ENCODE measurements around the gene B3GNT5. TPM values are rescaled to one million over a fixed set of nuclear protein-coding genes. Genes with fewer than 3 reads are reported as not detected.

The B3GNT5 gene
- total and polyA plus RNA-seq, 2 donors (not counting 1 experiment from before 2014, with no cell fraction given) = 0.07 to 0.37 TPM

- peak; percentile 31 for ATAC-seq (ENCODE audit: low read depth)
- Mint-ChIP-seq H3K9me3 (ENCODE audit: insufficient read depth) (no peaks in the 10 kb centered on the region), H3K4me1 (peaks cover 25% of the 10 kb centered on the region), H3K27ac (no peak overlapping the region), H3K27me3 (peaks cover 48% of the 10 kb centered on the region), H3K4me3 (no peak overlapping the region)
- Histone ChIP-seq H3K36me3 (replicated peaks in 1 of 2; ENCODE audit: control extremely low read depth in 1 of 2, control insufficient read depth in 1 of 2, extremely low read depth in 1 of 2, insufficient read depth in 2 of 2, low read length in 1 of 2) (no peaks in the 10 kb centered on the region), H3K4me1 (ENCODE audit: control insufficient read depth in 2 of 2, insufficient read depth in 2 of 2, low read length in 2 of 2) (peaks cover 15 to 21% of the 10 kb centered on the region in 2 donors), H2AFZ (ENCODE audit: insufficient read depth, low read depth, low read length, poor library complexity, severe bottlenecking) (no peak overlapping the region), H4K20me1 (ENCODE audit: control insufficient read depth, insufficient read depth, low read length, poor library complexity, severe bottlenecking) (no peaks in the 10 kb centered on the region), H3K4me2 (replicated peaks; ENCODE audit: low read depth, low read length, poor library complexity, severe bottlenecking) (no peak overlapping the region), H3K4me3 (ENCODE audit: control extremely low read depth in 1 of 5, extremely low read depth in 1 of 5, insufficient read depth in 1 of 5, low read depth in 2 of 5, low read length in 4 of 5) (no peak overlapping the region), H3K27me3 (replicated peaks in 1 of 4; ENCODE audit: control extremely low read depth in 1 of 4, control insufficient read depth in 3 of 4, insufficient read depth in 4 of 4, low read length in 3 of 4) (peaks cover 0 to 19% (median 13%) of the 10 kb centered on the region in 4 experiments), H3K9ac (ENCODE audit: low read length) (no peak overlapping the region), H3K9me3 (ENCODE audit: control extremely low read depth in 1 of 3, control insufficient read depth in 2 of 3, insufficient read depth in 1 of 3, low read length in 2 of 3) (no peaks in the 10 kb centered on the region), H3K27ac (ENCODE audit: low read length in 2 of 2) (no peak overlapping the region), H3K79me2 (ENCODE audit: control insufficient read depth, insufficient read depth, low read length) (no peaks in the 10 kb centered on the region)
- WGBS (ENCODE audit: insufficient coverage) = 49% methylated on average over 9 of the region's 9 CpGs
- TF ChIP-seq CTCF (IDR thresholded peaks at IDR 0.05) = no peak
- TF ChIP-seq EZH2 (IDR thresholded peaks at IDR 0.05; ENCODE audit: borderline replicate concordance, insufficient read depth, low read depth, low read length, poor library complexity, severe bottlenecking) = no peak
- ChIA-PET POLR2A (no interaction called here), CTCF (interaction anchor here (1.1 kb wide), 1 partner anchor 17 kb away, joined by 4 read pairs; no protein-coding TSS in a partner anchor)
- intact Hi-C loops (cut with micrococcal nuclease) = no loop called here
- no peak for DNase-seq
Observed at GRCh38 chr3:183210862-183211341, 42.2 kb upstream of the B3GNT5 start.

GRCh38 chr3:183211352-183211751 lies 41.7 kb upstream of the B3GNT5 start:
- H4K20me1 ChIP-seq (ENCODE audit: control insufficient read depth, insufficient read depth, low read length, poor library complexity, severe bottlenecking) = no peaks in the 10 kb centered on the region
- H3K27me3 Mint-ChIP-seq = peaks cover 44% of the 10 kb centered on the region
- ATAC-seq (ENCODE audit: low read depth) = no peak
- intact Hi-C loops (cut with micrococcal nuclease) = no loop called here
- POLR2A ChIA-PET = no interaction called here
- WGBS (ENCODE audit: insufficient coverage) = 94% methylated on average over 9 of the region's 13 CpGs
- H3K4me1 ChIP-seq (ENCODE audit: control insufficient read depth in 2 of 2, insufficient read depth in 2 of 2, low read length in 2 of 2) = peaks cover 15 to 21% of the 10 kb centered on the region in 2 donors
- no peak overlapping the region for H2AFZ ChIP-seq (ENCODE audit: insufficient read depth, low read depth, low read length, poor library complexity, severe bottlenecking)
- no peak overlapping the region for H3K4me3 ChIP-seq (ENCODE audit: control extremely low read depth in 1 of 5, extremely low read depth in 1 of 5, insufficient read depth in 1 of 5, low read depth in 2 of 5, low read length in 4 of 5)
- no peak overlapping the region for H3K9ac ChIP-seq (ENCODE audit: low read length)
- H3K27me3 ChIP-seq (replicated peaks in 1 of 4; ENCODE audit: control extremely low read depth in 1 of 4, control insufficient read depth in 3 of 4, insufficient read depth in 4 of 4, low read length in 3 of 4) = peaks cover 0 to 21% (median 13%) of the 10 kb centered on the region in 4 experiments
- CTCF ChIA-PET = interaction anchor here (1.1 kb wide), 1 partner anchor 17 kb away, joined by 4 read pairs; no protein-coding TSS in a partner anchor
- DNase-seq = no peak
- H3K4me1 Mint-ChIP-seq = peaks cover 25% of the 10 kb centered on the region
- no peak for TF ChIP-seq CTCF (IDR thresholded peaks at IDR 0.05)
- TF ChIP-seq EZH2 (IDR thresholded peaks at IDR 0.05; ENCODE audit: borderline replicate concordance, insufficient read depth, low read depth, low read length, poor library complexity, severe bottlenecking) = no peak
- no peak overlapping the region for H3K4me2 ChIP-seq (replicated peaks; ENCODE audit: low read depth, low read length, poor library complexity, severe bottlenecking)
- H3K36me3 ChIP-seq (replicated peaks in 1 of 2; ENCODE audit: control extremely low read depth in 1 of 2, control insufficient read depth in 1 of 2, extremely low read depth in 1 of 2, insufficient read depth in 2 of 2, low read length in 1 of 2) = no peaks in the 10 kb centered on the region
- no peaks in the 10 kb centered on the region for H3K9me3 ChIP-seq (ENCODE audit: control extremely low read depth in 1 of 3, control insufficient read depth in 2 of 3, insufficient read depth in 1 of 3, low read length in 2 of 3)
- H3K27ac Mint-ChIP-seq = no peak overlapping the region
- no peaks in the 10 kb centered on the region for H3K79me2 ChIP-seq (ENCODE audit: control insufficient read depth, insufficient read depth, low read length)
- no peak overlapping the region for H3K27ac ChIP-seq (ENCODE audit: low read length in 2 of 2)
- no peaks in the 10 kb centered on the region for H3K9me3 Mint-ChIP-seq (ENCODE audit: insufficient read depth)
- no peak overlapping the region for H3K4me3 Mint-ChIP-seq

All from B cell (primary cell).